WERI-Rb-1 (cell line): ENCODE measurements around the gene CMTM5.
A peak's percentile ranks its signal among the peaks of the same experiment; 100 is the strongest.

Experiments used
- DNase-seq: peaks from one replicate; pipeline ENCODE4 v3.0.0-alpha.2; 2020
- H3K27ac ChIP-seq: fragments of 250-450 bp; sonication (Bioruptor Pico); 2 replicates; pipeline ENCODE4 v1.5.1; 2020; ENCODE audit warnings: mild to moderate bottlenecking, moderate library complexity
- H3K27me3 ChIP-seq: fragments of 250-450 bp; sonication (Bioruptor Pico); 2 replicates; pipeline ENCODE4 v1.5.1; 2021; ENCODE audit warnings: mild to moderate bottlenecking, low read depth, moderate library complexity; ENCODE audit not compliant: insufficient read depth, severe bottlenecking
- H3K36me3 ChIP-seq: fragments of 250-450 bp; sonication (Bioruptor Pico); 2 replicates; pipeline ENCODE4 v1.5.1; 2020; ENCODE audit warnings: mild to moderate bottlenecking, moderate library complexity
- H3K4me3 ChIP-seq: 2 replicates; pipeline ENCODE4 v1.5.1; 2011; ENCODE audit warnings: low read depth, mild to moderate bottlenecking, control low read depth, low read length
- H3K9me3 ChIP-seq: fragments of 250-450 bp; sonication (Bioruptor Pico); 2 replicates; pipeline ENCODE4 v1.5.1; 2021; ENCODE audit warnings: mild to moderate bottlenecking, moderate library complexity; ENCODE audit not compliant: severe bottlenecking
- CTCF ChIP-seq: IDR thresholded peaks from 2 replicates; pipeline ENCODE4 v1.5.1; 2011; ENCODE audit warnings: low read depth, mild to moderate bottlenecking, control low read depth, inconsistent platforms, low read length

Gene CMTM5

GRCh38 chr14:23376482-23377197 lies at the start of gene CMTM5:
Gene CMTM5 (plus strand): TSS chr14:23377046. CDS start chr14:23377252, 206 bp downstream.
- no peak for DNase-seq
- Histone ChIP-seq H3K9me3 (no peaks in the 10 kb centered on the region), H3K27me3 (no peaks in the 10 kb centered on the region), H3K27ac (no peak within 1 kb of the TSS), H3K36me3 (no peaks in the 10 kb centered on the region), H3K4me3 (no peak within 1 kb of the TSS)
- TF ChIP-seq CTCF = no peak

- no peak overlapping the region for H3K27ac ChIP-seq
- no peaks in the 10 kb centered on the region for H3K9me3 ChIP-seq
- H3K36me3 ChIP-seq = peaks cover 25% of the 10 kb centered on the region
- DNase-seq = peak; percentile 74
- TF ChIP-seq CTCF = peak; percentile 74
- H3K27me3 ChIP-seq = no peaks in the 10 kb centered on the region
- no peak overlapping the region for H3K4me3 ChIP-seq
Measured at GRCh38 chr14:23327947-23328744, 48.7 kb upstream of the CMTM5 start.

GRCh38 chr14:23335623-23336022 lies 41.2 kb upstream of the CMTM5 start:
- no peaks in the 10 kb centered on the region for H3K36me3 ChIP-seq
- no peak for DNase-seq

GRCh38 chr14:23339506-23340268 lies 37.2 kb upstream of the CMTM5 start:
- TF ChIP-seq CTCF = no peak
- H3K27ac ChIP-seq = no peak overlapping the region
- no peak overlapping the region for H3K4me3 ChIP-seq
- DNase-seq = no peak
- H3K27me3 ChIP-seq = no peaks in the 10 kb centered on the region
- no peaks in the 10 kb centered on the region for H3K36me3 ChIP-seq
- H3K9me3 ChIP-seq = peaks cover 11% of the 10 kb centered on the region

More at GRCh38 chr14:23335623-23336022, 41.2 kb upstream of the CMTM5 start:
- no peak for TF ChIP-seq CTCF
- no peak overlapping the region for H3K27ac ChIP-seq
- H3K4me3 ChIP-seq = no peak overlapping the region
- peaks cover 11% of the 10 kb centered on the region for H3K9me3 ChIP-seq
- no peaks in the 10 kb centered on the region for H3K27me3 ChIP-seq

DNA sequence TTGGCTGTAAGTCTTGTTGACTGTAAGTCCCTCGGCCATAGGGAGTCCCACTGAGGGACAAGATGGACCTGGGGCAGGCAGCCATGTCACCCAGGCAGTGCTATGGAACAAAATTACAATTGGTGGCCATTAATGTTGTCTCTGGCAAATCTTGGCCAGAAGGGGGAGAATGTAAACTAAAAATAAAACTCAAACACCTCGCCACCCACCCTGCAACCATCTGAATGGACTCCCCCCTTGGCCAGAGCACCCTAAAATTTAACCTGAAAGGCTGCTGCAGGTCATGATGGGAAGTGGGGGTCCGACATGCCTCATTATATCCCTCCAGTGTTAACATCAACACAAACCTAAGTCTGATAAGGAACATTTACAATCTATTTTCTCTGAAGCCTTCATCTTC lies 32.4 kb upstream of the CMTM5 start:
- H3K27ac ChIP-seq = no peak overlapping the region
- TF ChIP-seq CTCF = no peak
- no peak overlapping the region for H3K4me3 ChIP-seq
- no peaks in the 10 kb centered on the region for H3K36me3 ChIP-seq
- H3K27me3 ChIP-seq = no peaks in the 10 kb centered on the region
- no peak for DNase-seq
- peaks cover 9% of the 10 kb centered on the region for H3K9me3 ChIP-seq
